ENCODE measurements around the gene MAPK8IP3.

The MAPK8IP3 gene

DNA sequence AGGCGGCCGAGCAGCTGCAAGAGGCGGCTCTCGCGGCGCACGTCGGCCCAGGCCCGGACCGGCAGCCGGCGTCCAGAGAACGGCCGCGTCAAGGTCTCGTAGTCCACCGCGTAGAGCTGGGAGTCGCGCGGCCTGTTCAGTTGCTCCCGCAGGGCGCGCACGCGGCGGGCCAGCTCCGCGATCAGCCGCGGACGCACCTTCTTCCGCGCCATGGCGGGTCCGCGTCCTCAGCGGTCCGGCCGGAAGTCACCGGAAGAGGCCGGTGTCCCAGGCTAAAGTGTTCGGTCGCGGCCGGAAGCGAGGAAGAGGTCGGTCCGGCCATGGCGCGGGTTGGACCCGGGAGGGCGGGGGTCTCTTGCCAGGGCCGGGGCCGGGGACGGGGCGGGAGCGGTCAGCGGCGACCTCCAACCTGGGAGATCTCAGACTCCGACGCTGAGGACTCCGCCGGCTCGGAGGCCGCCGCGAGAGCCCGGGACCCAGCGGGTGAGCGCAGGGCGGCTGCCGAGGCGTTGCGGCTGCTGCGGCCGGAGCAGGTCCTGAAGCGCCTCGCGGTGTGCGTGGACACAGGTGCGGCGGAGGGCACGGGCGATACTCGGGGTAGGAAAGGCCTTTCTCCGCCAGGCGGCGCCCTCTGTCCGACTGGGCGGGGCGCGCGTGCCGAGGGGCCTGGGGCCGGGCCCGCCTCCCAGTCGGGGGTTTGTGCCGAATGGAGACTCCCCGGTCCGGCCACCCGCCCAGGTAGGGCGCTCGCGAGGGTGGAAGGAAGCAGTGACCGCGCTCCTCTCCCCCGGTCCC, 67.1 kb downstream of the MAPK8IP3 start, which contains the start of gene MRPS34:
Gene MRPS34, minus strand, starts transcription at position 227 of the 795 bp plus-strand sequence. Its CDS starts 15 bp downstream, at position 212.
- TF ChIP-seq NFIC (IDR thresholded peaks at IDR 0.05) (no peak), EGR1 (IDR thresholded peaks at IDR 0.05) (peak; percentile 53; the same call in 1 of the 2 replicates), RAD21 (IDR thresholded peaks at IDR 0.05; ENCODE audit: low read depth) (peak; percentile 50; the same call in 1 of the 2 replicates), FOXM1 (IDR thresholded peaks at IDR 0.05; ENCODE audit: borderline replicate concordance, low read depth) (no peak), TEAD4 (IDR thresholded peaks at IDR 0.05) (no peak; the same call in 1 of the 2 replicates), CREB1 (IDR thresholded peaks at IDR 0.05; ENCODE audit: low read depth) (peak; percentile 21; the same call in 1 of the 2 replicates), EP300 (IDR thresholded peaks at IDR 0.05; ENCODE audit: borderline replicate concordance) (no peak), TAF1 (IDR thresholded peaks at IDR 0.05; ENCODE audit: low read depth) (peak; percentile 99), TCF12 (IDR thresholded peaks at IDR 0.05; ENCODE audit: low read depth) (0 out of 2 replicates have a peak, but pooled peaks have one; percentile 46), ZBTB7A (IDR thresholded peaks at IDR 0.05; ENCODE audit: low read depth) (peak; percentile 76), CEBPB (IDR thresholded peaks at IDR 0.05) (no peak), YY1 (IDR thresholded peaks at IDR 0.05; ENCODE audit: low read depth) (peak; percentile 93)
- TF ChIP-seq, protein P1, sequence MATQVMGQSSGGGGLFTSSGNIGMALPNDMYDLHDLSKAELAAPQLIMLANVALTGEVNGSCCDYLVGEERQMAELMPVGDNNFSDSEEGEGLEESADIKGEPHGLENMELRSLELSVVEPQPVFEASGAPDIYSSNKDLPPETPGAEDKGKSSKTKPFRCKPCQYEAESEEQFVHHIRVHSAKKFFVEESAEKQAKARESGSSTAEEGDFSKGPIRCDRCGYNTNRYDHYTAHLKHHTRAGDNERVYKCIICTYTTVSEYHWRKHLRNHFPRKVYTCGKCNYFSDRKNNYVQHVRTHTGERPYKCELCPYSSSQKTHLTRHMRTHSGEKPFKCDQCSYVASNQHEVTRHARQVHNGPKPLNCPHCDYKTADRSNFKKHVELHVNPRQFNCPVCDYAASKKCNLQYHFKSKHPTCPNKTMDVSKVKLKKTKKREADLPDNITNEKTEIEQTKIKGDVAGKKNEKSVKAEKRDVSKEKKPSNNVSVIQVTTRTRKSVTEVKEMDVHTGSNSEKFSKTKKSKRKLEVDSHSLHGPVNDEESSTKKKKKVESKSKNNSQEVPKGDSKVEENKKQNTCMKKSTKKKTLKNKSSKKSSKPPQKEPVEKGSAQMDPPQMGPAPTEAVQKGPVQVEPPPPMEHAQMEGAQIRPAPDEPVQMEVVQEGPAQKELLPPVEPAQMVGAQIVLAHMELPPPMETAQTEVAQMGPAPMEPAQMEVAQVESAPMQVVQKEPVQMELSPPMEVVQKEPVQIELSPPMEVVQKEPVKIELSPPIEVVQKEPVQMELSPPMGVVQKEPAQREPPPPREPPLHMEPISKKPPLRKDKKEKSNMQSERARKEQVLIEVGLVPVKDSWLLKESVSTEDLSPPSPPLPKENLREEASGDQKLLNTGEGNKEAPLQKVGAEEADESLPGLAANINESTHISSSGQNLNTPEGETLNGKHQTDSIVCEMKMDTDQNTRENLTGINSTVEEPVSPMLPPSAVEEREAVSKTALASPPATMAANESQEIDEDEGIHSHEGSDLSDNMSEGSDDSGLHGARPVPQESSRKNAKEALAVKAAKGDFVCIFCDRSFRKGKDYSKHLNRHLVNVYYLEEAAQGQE (IDR thresholded peaks at IDR 0.05; ENCODE audit: low read depth) = no peak
- TF ChIP-seq, protein P2, sequence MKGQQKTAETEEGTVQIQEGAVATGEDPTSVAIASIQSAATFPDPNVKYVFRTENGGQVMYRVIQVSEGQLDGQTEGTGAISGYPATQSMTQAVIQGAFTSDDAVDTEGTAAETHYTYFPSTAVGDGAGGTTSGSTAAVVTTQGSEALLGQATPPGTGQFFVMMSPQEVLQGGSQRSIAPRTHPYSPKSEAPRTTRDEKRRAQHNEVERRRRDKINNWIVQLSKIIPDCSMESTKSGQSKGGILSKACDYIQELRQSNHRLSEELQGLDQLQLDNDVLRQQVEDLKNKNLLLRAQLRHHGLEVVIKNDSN (IDR thresholded peaks at IDR 0.05) = peak; percentile 56; the same call in 1 of the 2 replicates
- TF ChIP-seq, protein P3, sequence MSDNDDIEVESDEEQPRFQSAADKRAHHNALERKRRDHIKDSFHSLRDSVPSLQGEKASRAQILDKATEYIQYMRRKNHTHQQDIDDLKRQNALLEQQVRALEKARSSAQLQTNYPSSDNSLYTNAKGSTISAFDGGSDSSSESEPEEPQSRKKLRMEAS (IDR thresholded peaks at IDR 0.05) = peak; percentile 87

DNA sequence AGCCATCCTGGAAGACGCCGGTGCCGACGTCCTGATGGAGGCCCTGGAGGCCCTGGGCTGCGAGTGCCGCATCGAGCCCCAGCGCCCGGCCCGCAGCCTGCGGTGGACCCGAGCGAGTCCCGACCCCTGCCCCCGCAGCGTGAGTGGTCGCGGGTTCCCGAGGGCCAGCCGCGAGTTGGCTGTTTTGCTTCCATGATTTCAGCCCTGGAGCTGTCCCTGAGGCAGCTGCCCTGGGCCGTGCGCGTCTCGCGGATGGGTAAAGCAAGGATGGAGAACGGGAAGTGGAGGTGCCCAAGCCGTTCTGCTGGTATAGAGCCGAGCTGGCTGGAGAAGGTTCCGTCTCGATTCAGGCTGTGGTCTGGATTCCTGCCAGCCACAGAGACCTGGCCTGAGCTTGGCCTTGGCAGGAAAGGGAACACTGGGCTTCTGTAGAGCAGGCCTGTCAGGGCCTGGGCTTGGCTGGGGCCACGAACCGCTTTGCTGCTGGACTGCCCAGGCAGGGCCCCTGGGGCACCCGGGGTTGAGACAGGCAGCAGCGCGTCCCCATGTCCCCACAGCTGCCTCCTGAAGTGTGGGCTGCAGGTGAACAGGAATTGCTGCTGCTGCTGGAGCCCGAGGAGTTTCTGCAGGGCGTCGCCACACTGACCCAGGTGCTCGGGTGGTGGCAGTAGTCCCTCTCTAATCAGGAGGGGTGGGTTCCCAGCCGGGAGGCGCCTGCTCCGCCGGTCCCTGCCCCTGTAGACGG, 67.9 kb downstream of the MAPK8IP3 start:
- TF ChIP-seq, protein P3 (IDR thresholded peaks at IDR 0.05) = peak; percentile 3; the same call in 1 of the 2 replicates
- no peak for TF ChIP-seq CREB1 (IDR thresholded peaks at IDR 0.05; ENCODE audit: low read depth)

DNA sequence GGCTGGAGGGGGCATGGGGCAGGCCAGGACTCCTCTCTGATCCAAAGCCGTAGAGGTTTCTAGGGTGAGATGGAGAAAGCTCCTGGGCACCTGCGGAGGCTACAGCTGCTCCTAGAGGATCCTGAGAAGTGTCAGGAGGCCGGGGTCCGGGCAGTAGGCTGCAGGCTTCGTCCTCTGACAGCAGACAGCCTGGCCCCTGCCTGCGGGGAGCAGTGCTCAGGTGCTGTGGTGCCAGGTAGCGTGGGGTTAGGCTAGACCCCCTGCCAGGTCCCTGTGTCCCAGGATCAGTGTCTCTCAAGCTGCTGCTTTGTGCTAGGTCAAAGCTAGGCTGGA, 68.4 kb downstream of the MAPK8IP3 start:
- no peak for TF ChIP-seq ZBTB7A (IDR thresholded peaks at IDR 0.05; ENCODE audit: low read depth)
- TF ChIP-seq RAD21 (IDR thresholded peaks at IDR 0.05; ENCODE audit: low read depth) = no peak

DNA sequence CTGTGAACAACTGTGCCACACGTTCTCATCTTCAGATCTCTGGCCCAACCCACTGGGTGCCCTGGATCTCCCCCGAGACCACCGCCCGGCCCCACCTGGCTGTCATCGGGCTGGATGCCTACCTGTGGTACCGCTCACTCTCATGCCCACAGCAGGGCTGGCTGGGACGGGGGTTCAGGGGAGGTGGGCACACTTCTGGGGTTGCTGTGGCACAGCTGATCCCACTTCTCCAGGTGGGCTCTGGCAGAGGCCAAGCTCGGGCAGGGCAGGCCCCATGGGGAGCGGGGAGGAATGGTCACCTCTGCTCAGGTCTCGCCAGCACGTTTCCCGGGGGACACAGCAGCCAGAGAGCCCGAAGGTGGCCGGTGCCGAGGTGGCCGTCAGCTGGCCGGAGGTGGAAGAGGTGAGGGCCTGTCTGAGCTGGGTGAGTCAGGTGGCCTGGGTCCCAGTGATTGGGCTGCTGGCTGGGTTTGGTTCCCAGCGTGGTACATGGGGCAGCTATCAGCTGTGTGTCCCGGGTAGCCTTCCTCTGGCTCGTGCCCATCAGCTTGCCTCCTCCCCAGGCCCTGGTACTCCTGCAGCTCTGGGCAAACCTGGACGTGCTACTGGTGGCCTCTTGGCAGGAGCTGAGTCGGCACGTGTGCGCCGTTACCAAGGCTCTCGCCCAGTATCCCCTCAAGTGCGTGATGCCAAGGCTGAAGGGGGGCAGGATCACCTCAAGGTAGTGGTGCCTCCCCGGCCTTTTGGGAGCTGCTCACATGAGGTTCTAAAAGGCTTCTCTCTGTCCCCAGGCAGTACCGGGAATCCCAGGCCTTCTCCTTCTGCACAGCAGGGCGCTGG, 69.2 kb downstream of the MAPK8IP3 start:
- no peak for TF ChIP-seq EP300 (IDR thresholded peaks at IDR 0.05; ENCODE audit: borderline replicate concordance)
- TF ChIP-seq YY1 (IDR thresholded peaks at IDR 0.05; ENCODE audit: low read depth) = no peak
- no peak for TF ChIP-seq FOXM1 (IDR thresholded peaks at IDR 0.05; ENCODE audit: borderline replicate concordance, low read depth)
- TF ChIP-seq, protein P2 (IDR thresholded peaks at IDR 0.05) = no peak
- no peak for TF ChIP-seq TCF12 (IDR thresholded peaks at IDR 0.05; ENCODE audit: low read depth)
- TF ChIP-seq TAF1 (IDR thresholded peaks at IDR 0.05; ENCODE audit: low read depth) = no peak
- TF ChIP-seq, protein P3 (IDR thresholded peaks at IDR 0.05) = no peak
- TF ChIP-seq RAD21 (IDR thresholded peaks at IDR 0.05; ENCODE audit: low read depth) = no peak
- TF ChIP-seq, protein P1 (IDR thresholded peaks at IDR 0.05; ENCODE audit: low read depth) = no peak
- no peak for TF ChIP-seq CREB1 (IDR thresholded peaks at IDR 0.05; ENCODE audit: low read depth)
- TF ChIP-seq EGR1 (IDR thresholded peaks at IDR 0.05) = no peak
- no peak for TF ChIP-seq ZBTB7A (IDR thresholded peaks at IDR 0.05; ENCODE audit: low read depth)
- TF ChIP-seq CEBPB (IDR thresholded peaks at IDR 0.05) = no peak
- no peak for TF ChIP-seq NFIC (IDR thresholded peaks at IDR 0.05)
- TF ChIP-seq TEAD4 (IDR thresholded peaks at IDR 0.05) = no peak
